Lower lobe of right lung (tissue), 2 donors: ENCODE results near the gene DYNC1I1. TPM values are rescaled to one million over a fixed set of nuclear protein-coding genes. Genes with fewer than 3 reads are reported as not detected.

Experiments used
- ATAC-seq, 2 donors: fragments of 200-7000 bp; cut with Tn5 transposase; one replicate each; pipeline ENCODE4 v1.9.1; 2020 to 2022; ENCODE audit warnings: mild to moderate bottlenecking in 2 of 2, moderate library complexity in 2 of 2
- DNase-seq: peaks from one replicate; pipeline ENCODE4 v3.0.0-alpha.2; 2020
- H3K27ac ChIP-seq: fragments of 200-600 bp; one replicate; pipeline ENCODE4 v1.8.0; 2022
- H3K27me3 ChIP-seq: fragments of 200-600 bp; one replicate; pipeline ENCODE4 v1.8.0; 2022; ENCODE audit warnings: low read depth
- H3K36me3 ChIP-seq: fragments of 200-600 bp; one replicate; pipeline ENCODE4 v1.8.0; 2022; ENCODE audit warnings: mild to moderate bottlenecking
- H3K4me1 ChIP-seq: fragments of 200-600 bp; one replicate; pipeline ENCODE4 v1.8.0; 2022
- H3K4me3 ChIP-seq: fragments of 200-600 bp; one replicate; pipeline ENCODE4 v1.8.0; 2022; ENCODE audit warnings: mild to moderate bottlenecking
- H3K9me3 ChIP-seq: fragments of 200-600 bp; one replicate; pipeline ENCODE4 v1.8.0; 2022
- intact Hi-C: fragments of 100-400 bp; cut with DNase I; formaldehyde crosslinking; loops from one replicate; pipeline ENCODE4 v1.11.0; 2022
- total RNA-seq: library from RNA; stranded (reverse); fragmentation: NEBNext Ultra II Directional; extraction: Animal tissue kit (Norgen Biotek cat#: 25700); gene quantifications from one replicate; pipeline ENCODE4 v1.2.1, GENCODE V29; 2021
- TF ChIP-seq, protein P1 (sequence below): fragments of 200-600 bp; IDR thresholded peaks from one replicate; pipeline ENCODE4 v1.8.0; 2022; ENCODE audit warnings: antibody characterized with exemption, mild to moderate bottlenecking
- donor health status: DM: no; HTN: yes; CAD: no; lungs with severe emphysema.

DYNC1I1 gene
- total RNA-seq, 1 donor from 2014 or later = 1.3 TPM

DNA sequence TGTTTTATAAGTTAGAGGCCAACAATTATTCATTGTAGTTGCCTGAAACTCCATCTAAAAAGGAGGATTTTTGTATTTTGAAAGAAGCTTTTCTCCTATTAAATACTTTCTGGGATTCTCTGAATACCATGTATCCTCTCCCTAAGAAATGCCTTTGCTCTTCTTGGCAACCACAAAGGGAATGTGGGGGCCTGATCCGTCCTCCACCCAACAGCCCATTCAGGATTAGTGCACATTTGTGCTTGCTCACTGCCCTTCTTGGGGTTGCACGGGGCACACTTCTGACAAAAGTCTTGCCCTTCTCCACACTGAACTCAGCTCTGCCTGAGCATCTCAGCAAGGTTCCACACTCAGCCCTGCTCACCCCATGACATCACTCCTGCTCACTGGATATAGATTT, 355.4 kb downstream of the DYNC1I1 start:
- ATAC-seq = no peak
- no peak for DNase-seq
- H3K4me1 ChIP-seq = no peaks in the 10 kb centered on the region
- H3K36me3 ChIP-seq = peaks cover 40% of the 10 kb centered on the region
- H3K27me3 ChIP-seq = no peaks in the 10 kb centered on the region
- intact Hi-C loops = no loop called here
- H3K27ac ChIP-seq = no peak overlapping the region
- no peaks in the 10 kb centered on the region for H3K9me3 ChIP-seq
- H3K4me3 ChIP-seq = no peak overlapping the region
- TF ChIP-seq, protein P1, sequence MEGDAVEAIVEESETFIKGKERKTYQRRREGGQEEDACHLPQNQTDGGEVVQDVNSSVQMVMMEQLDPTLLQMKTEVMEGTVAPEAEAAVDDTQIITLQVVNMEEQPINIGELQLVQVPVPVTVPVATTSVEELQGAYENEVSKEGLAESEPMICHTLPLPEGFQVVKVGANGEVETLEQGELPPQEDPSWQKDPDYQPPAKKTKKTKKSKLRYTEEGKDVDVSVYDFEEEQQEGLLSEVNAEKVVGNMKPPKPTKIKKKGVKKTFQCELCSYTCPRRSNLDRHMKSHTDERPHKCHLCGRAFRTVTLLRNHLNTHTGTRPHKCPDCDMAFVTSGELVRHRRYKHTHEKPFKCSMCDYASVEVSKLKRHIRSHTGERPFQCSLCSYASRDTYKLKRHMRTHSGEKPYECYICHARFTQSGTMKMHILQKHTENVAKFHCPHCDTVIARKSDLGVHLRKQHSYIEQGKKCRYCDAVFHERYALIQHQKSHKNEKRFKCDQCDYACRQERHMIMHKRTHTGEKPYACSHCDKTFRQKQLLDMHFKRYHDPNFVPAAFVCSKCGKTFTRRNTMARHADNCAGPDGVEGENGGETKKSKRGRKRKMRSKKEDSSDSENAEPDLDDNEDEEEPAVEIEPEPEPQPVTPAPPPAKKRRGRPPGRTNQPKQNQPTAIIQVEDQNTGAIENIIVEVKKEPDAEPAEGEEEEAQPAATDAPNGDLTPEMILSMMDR = no peak

DNA sequence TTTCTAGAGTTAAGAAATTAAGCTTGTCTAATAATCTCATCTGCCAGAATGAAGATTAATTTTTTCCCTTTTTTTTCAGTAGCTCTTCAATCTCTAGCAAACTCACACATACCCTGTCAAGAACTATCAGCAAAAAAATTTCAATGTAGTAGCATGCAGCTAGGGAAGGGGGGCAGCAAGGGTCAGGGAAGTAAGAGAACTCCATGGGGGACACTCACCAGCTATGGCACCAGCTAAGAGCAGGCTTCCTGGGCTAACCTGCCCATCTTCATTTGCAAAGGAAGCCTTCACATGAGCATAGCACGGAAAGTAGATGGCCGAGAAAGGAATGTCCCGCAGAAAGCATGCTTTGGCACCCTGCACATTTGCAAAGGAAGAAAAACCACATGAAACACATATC, 359.2 kb downstream of the DYNC1I1 start:
- no peaks in the 10 kb centered on the region for H3K4me1 ChIP-seq
- TF ChIP-seq, protein P1 = no peak
- no peak for ATAC-seq
- no peak for DNase-seq
- H3K4me3 ChIP-seq = no peak overlapping the region
- no peak overlapping the region for H3K27ac ChIP-seq
- H3K36me3 ChIP-seq = peaks cover 40% of the 10 kb centered on the region
- H3K27me3 ChIP-seq = no peaks in the 10 kb centered on the region
- no peaks in the 10 kb centered on the region for H3K9me3 ChIP-seq
- intact Hi-C loops = no loop called here

DNA sequence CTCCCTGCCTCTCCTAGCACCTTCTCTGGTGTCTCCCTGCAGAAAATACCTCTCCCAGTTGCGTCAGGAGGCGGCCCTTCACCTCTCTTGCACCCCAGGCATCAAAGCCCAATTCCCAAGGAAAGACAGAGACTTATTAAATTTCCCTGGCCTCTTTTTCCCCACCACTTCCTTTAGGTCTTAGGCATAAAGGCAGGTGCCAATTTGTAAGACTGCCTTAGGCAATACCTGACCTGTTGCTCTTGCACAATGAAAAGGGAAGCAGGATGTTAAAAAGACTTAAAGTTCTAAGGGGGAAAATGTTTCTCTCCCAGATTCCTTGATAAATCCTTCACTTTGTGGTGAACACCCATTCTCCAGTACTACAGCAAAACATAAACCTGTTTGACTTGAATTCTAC, 362.9 kb downstream of the DYNC1I1 start:
- TF ChIP-seq, protein P1 = no peak

DNA sequence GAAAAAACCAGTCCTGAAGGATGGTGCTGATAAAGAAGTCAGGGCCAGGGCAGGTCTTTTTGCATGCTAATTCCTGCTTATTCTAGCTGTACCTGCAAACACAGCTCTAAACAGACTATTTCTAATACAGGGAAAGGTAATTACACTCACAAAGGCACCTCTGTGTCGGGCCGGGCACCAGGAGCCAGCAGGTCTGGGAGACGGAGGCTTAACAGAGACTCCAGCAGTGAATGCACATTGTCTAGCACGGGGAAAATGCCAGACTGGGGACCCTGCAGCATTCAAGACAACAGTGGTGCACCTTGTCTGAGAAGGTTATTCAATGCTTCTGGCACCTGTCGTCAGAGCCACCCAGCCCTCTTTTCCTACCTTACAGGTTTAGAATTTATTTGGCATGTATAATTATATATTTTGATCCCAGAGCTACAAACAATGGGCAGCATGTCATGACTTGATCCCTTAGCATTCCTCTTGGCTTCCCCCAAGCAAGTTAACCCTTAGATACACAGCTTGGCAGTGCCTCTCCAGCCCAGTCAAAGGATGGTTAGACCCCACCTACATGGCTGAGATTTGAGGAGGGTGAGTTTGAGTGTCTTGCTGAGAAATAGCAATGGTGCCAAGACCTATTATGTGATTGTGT, 364.4 kb downstream of the DYNC1I1 start:
- Histone ChIP-seq H3K4me3 (no peak overlapping the region), H3K9me3 (no peaks in the 10 kb centered on the region), H3K36me3 (peaks cover 41% of the 10 kb centered on the region), H3K27ac (no peak overlapping the region), H3K4me1 (no peaks in the 10 kb centered on the region), H3K27me3 (no peaks in the 10 kb centered on the region)
- ATAC-seq (no peak), DNase-seq (no peak)
- intact Hi-C loops = no loop called here
- TF ChIP-seq, protein P1 = no peak

More for the DNA sequence above, 362.9 kb downstream of the DYNC1I1 start:
- intact Hi-C loops = no loop called here
- H3K4me3 ChIP-seq = no peak overlapping the region
- H3K4me1 ChIP-seq = no peaks in the 10 kb centered on the region
- no peak overlapping the region for H3K27ac ChIP-seq
- H3K9me3 ChIP-seq = no peaks in the 10 kb centered on the region
- peaks cover 48% of the 10 kb centered on the region for H3K36me3 ChIP-seq
- ATAC-seq = no peak
- no peaks in the 10 kb centered on the region for H3K27me3 ChIP-seq
- DNase-seq = no peak

DNA sequence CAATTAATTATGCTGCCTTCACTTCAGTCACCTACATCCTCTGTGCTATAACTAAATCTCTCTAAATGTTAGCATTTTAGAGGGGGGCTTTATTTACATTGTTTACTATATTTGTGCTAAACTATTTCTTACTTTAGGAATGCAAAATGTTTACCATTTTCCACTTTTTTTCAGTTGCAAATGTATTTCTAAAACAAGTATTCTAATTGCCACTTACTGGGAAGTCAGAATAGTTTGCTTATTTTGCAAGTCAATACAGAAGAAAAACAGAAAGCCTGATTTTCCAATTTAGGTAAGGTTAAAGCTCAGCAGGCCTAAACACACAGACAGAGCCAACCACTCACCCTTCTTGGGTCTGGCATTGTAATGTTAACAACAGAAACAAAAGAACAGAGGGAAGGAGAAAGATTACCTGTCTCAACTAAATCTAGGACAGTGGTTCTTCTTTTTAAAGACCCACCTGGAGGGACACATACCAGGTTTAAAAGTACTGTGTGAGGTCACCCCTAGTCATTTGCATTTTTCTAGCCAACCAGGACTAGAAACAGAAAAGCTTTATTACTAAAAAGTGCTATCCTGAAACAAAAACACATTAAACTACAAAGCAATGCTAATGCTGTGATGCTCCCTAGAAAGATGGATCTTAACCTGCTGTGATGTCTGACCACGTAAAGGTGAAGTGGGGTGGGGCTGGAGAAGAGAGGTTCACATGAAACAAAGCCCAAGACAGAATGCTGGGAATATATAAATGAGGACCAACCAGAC, 371.3 kb downstream of the DYNC1I1 start:
- intact Hi-C loops = no loop called here
- peaks cover 40% of the 10 kb centered on the region for H3K36me3 ChIP-seq
- no peaks in the 10 kb centered on the region for H3K4me1 ChIP-seq
- no peak overlapping the region for H3K4me3 ChIP-seq
- no peak overlapping the region for H3K27ac ChIP-seq
- H3K27me3 ChIP-seq = no peaks in the 10 kb centered on the region
- no peaks in the 10 kb centered on the region for H3K9me3 ChIP-seq
- TF ChIP-seq, protein P1 = no peak
- ATAC-seq = no peak
- DNase-seq = no peak
